Measurements from ENCODE around the gene WDR45B. TPM values are rescaled to one million over a fixed set of nuclear protein-coding genes. Genes with fewer than 3 reads are reported as not detected.

Gene WDR45B
- total RNA-seq (2021) = 105 and 110 TPM in 2 replicates
- long read RNA-seq, transcript WDR45B-205 (10 exons, 2,322 nt) = minor isoform, 20 of 713 reads
- long read RNA-seq, transcript WDR45B-201 (10 exons, 2,587 nt) = major isoform, 628 of 713 reads
- long read RNA-seq, partial matches to known transcripts = 20 of 713 reads
- long read RNA-seq, other reads (novel, unspliced or antisense) = 45 of 713 reads

DNA sequence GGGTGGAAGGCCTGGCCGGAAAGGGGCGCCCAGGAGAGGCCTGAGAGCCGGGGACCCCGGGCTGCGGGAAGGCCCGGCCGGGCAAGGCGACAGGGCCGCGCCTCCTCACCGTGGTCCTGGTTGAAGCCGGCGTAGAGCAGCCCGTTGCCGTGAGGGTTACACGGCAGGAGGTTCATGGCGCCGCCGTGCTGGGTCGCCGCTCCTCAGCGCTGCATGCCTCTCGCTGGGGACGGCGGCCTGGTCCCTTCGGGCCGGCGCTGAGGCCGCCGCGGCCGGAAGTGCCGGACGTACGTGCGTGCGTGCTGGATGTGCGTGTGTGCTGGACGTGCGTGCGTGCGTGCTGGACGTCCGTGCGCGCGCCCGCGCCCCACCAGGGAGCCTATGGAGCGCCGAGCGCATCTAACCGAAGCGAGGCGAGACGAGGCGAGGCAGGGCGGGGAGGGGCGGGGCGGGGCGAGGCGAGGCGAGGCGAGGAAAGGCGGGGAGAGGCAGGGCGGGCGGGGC, at the start of gene WDR45B:
WDR45B (minus strand) TSS at position 280 of the 504 bp plus-strand sequence; CDS start at position 176, 104 bp downstream.
- H2BK15ac ChIP-seq (ENCODE audit: low read depth, low read length) = no peak within 1 kb of the TSS
- Mint-ChIP-seq H3K27ac (peak within 1 kb of the TSS; percentile 28 to 91 (median 73); a peak in 5 of 7 replicates), H3K4me3 (peak within 1 kb of the TSS; percentile 83 to 90), H3K9me3 (no peaks in the 10 kb centered on the region), H3K36me3 (ENCODE audit: insufficient read depth in 1 of 3, low read depth in 3 of 3) (peaks cover 2 to 14% (median 13%) of the 10 kb centered on the region in 3 experiments; a peak in 5 of 7 replicates), H3K4me1 (peaks cover 7 to 23% of the 10 kb centered on the region in 2 experiments), H3K27me3 (ENCODE audit: low read depth) (peaks cover 8% of the 10 kb centered on the region)
- H2BK12ac ChIP-seq (ENCODE audit: insufficient read length, low read depth, low read length) = no peak within 1 kb of the TSS
- DNase-seq = peak; percentile 99
- no peak within 1 kb of the TSS for H4K5ac ChIP-seq (ENCODE audit: insufficient read length, low read depth, low read length)
- no peak within 1 kb of the TSS for H3T11ph ChIP-seq (ENCODE audit: low read length)
- H3K79me1 ChIP-seq (ENCODE audit: insufficient read depth, low read depth, low read length, poor library complexity, severe bottlenecking) = peaks cover 13% of the 10 kb centered on the region
- TF ChIP-seq, protein P1, sequence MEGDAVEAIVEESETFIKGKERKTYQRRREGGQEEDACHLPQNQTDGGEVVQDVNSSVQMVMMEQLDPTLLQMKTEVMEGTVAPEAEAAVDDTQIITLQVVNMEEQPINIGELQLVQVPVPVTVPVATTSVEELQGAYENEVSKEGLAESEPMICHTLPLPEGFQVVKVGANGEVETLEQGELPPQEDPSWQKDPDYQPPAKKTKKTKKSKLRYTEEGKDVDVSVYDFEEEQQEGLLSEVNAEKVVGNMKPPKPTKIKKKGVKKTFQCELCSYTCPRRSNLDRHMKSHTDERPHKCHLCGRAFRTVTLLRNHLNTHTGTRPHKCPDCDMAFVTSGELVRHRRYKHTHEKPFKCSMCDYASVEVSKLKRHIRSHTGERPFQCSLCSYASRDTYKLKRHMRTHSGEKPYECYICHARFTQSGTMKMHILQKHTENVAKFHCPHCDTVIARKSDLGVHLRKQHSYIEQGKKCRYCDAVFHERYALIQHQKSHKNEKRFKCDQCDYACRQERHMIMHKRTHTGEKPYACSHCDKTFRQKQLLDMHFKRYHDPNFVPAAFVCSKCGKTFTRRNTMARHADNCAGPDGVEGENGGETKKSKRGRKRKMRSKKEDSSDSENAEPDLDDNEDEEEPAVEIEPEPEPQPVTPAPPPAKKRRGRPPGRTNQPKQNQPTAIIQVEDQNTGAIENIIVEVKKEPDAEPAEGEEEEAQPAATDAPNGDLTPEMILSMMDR (conservative IDR thresholded peaks at IDR 0.05) = no peak
- peak within 1 kb of the TSS; percentile 92 for H3K4me2 ChIP-seq (ENCODE audit: insufficient read depth, insufficient read length, low read length)
- no peak within 1 kb of the TSS for H2BK5ac ChIP-seq (ENCODE audit: insufficient read length, low read length)
- no CpG with 5 or more reads among the region's 67 CpGs for WGBS (ENCODE audit: extremely low coverage, insufficient read length, low lambda C conversion rate)
- H3K18ac ChIP-seq (ENCODE audit: insufficient read length, low read depth, low read length) = peak within 1 kb of the TSS; percentile 91
- H3K79me2 ChIP-seq (ENCODE audit: insufficient read depth, low read length) = peaks cover 27% of the 10 kb centered on the region; the same call in 1 of the 2 replicates
- peak within 1 kb of the TSS; percentile 89 for H3K9ac ChIP-seq (ENCODE audit: extremely low read depth, insufficient read length, low read length)
- H2BK20ac ChIP-seq (ENCODE audit: low read depth, low read length, poor library complexity, severe bottlenecking) = no peak within 1 kb of the TSS
- H4K91ac ChIP-seq (ENCODE audit: insufficient read length, low read depth, low read length) = no peak within 1 kb of the TSS
- H3K27ac ChIP-seq (ENCODE audit: insufficient read length, low read depth, low read length) = no peak within 1 kb of the TSS
- H3K27me3 ChIP-seq (ENCODE audit: insufficient read depth, low read length) = no peaks in the 10 kb centered on the region
- no peak within 1 kb of the TSS for H2AFZ ChIP-seq (ENCODE audit: low read length)
- no peak within 1 kb of the TSS for H2AK5ac ChIP-seq (ENCODE audit: insufficient read length, low read length)
- H3K4me1 ChIP-seq (ENCODE audit: insufficient read depth, low read length) = no peaks in the 10 kb centered on the region; the same call in 1 of the 2 replicates
- no peak within 1 kb of the TSS for H4K8ac ChIP-seq (replicated peaks; ENCODE audit: insufficient read length, low read depth, low read length)
- peaks cover 8% of the 10 kb centered on the region for H3K23me2 ChIP-seq (ENCODE audit: insufficient read length, low read depth, low read length, poor library complexity, severe bottlenecking)
- H3K14ac ChIP-seq (ENCODE audit: insufficient read depth, low read length) = peak within 1 kb of the TSS; percentile 92
- no peak within 1 kb of the TSS for H3K56ac ChIP-seq (ENCODE audit: insufficient read length, low read depth, low read length)
- no peak within 1 kb of the TSS for H3K4ac ChIP-seq (ENCODE audit: low read depth, low read length)
- H4K20me1 ChIP-seq (ENCODE audit: control insufficient read depth, insufficient read depth, insufficient read length) = no peaks in the 10 kb centered on the region
- H3K9me3 ChIP-seq (ENCODE audit: control insufficient read depth, low read depth, low read length) = no peaks in the 10 kb centered on the region
- no peak within 1 kb of the TSS for H2BK120ac ChIP-seq (ENCODE audit: low read depth, low read length, poor library complexity, severe bottlenecking)
- no peak within 1 kb of the TSS for H3K23ac ChIP-seq (ENCODE audit: insufficient read length, low read depth, low read length)
